GM12878 (cell line): ENCODE results near the gene HLA-DRA. TPM values are rescaled to one million over a fixed set of nuclear protein-coding genes. Genes with fewer than 3 reads are reported as not detected.
A peak's percentile ranks its signal among the peaks of the same experiment; 100 is the strongest.

Source experiments
- BCL11A ChIP-seq: IDR thresholded peaks from 2 replicates; pipeline ENCODE4 v1.6.1; 2011; ENCODE audit warnings: low read depth, low read length
- CHD4 ChIP-seq: fragments of 200-600 bp; sonication (generic); IDR thresholded peaks from 2 replicates; pipeline ENCODE4 v1.6.1; 2016; ENCODE audit warnings: mild to moderate bottlenecking
- CREB1 ChIP-seq: IDR thresholded peaks from 2 replicates; pipeline ENCODE4 v1.6.1; 2012; ENCODE audit warnings: low read depth, mild to moderate bottlenecking, inconsistent platforms
- DPF2 ChIP-seq: fragments of 450-650 bp; IDR thresholded peaks from 2 replicates; pipeline ENCODE4 v1.6.1; 2017; ENCODE audit warnings: mild to moderate bottlenecking
- FOS ChIP-seq: IDR thresholded peaks from 3 replicates; pipeline ENCODE4 v1.6.1; 2011; ENCODE audit warnings: borderline replicate concordance; ENCODE audit not compliant: insufficient read length; ENCODE audit errors: extremely low read depth
- FOXK2 ChIP-seq: fragments of 450-650 bp; IDR thresholded peaks from 2 replicates; pipeline ENCODE4 v1.6.1; 2017; ENCODE audit warnings: mild to moderate bottlenecking, moderate library complexity
- HCFC1 ChIP-seq: fragments of 150-350 bp; IDR thresholded peaks from 2 replicates; pipeline ENCODE4 v1.6.1; 2014; ENCODE audit warnings: low read length
- IKZF1 ChIP-seq: fragments of 450-650 bp; conservative IDR thresholded peaks from 2 replicates; pipeline ENCODE4 v1.6.1; 2017; ENCODE audit warnings: antibody characterized with exemption, mild to moderate bottlenecking
- MEF2A ChIP-seq: IDR thresholded peaks from 2 replicates; pipeline ENCODE4 v1.6.1; 2011; ENCODE audit warnings: low read depth, mild to moderate bottlenecking, low read length, moderate library complexity; ENCODE audit not compliant: insufficient read depth
- MTA3 ChIP-seq: IDR thresholded peaks from 2 replicates; pipeline ENCODE4 v1.6.1; 2012; ENCODE audit warnings: low read length, inconsistent platforms, borderline replicate concordance
- NFYB ChIP-seq: IDR thresholded peaks from 2 replicates; pipeline ENCODE4 v1.6.1; 2011; ENCODE audit warnings: low read depth, mild to moderate bottlenecking, low read length, improper control_type of control experiment, moderate library complexity; ENCODE audit not compliant: insufficient read depth
- NKRF ChIP-seq: fragments of 450-650 bp; conservative IDR thresholded peaks from 2 replicates; pipeline ENCODE4 v1.6.1; 2017; ENCODE audit warnings: mild to moderate bottlenecking, moderate library complexity
- NR2F1 ChIP-seq: fragments of 450-650 bp; conservative IDR thresholded peaks from 2 replicates; pipeline ENCODE4 v1.6.1; 2017; ENCODE audit warnings: mild to moderate bottlenecking
- NRF1 ChIP-seq: conservative IDR thresholded peaks from 2 replicates; pipeline ENCODE4 v1.6.1; 2011; ENCODE audit warnings: mild to moderate bottlenecking, low read depth, low read length, improper control_type of control experiment
- POLR2AphosphoS5 ChIP-seq: IDR thresholded peaks from 2 replicates; pipeline ENCODE4 v1.6.1; 2011; ENCODE audit warnings: mild to moderate bottlenecking, low read length, inconsistent platforms
- REST ChIP-seq: IDR thresholded peaks from 2 replicates; pipeline ENCODE4 v1.6.1; 2012; ENCODE audit warnings: mild to moderate bottlenecking, low read depth, low read length
- SIN3A ChIP-seq: IDR thresholded peaks from 2 replicates; pipeline ENCODE4 v1.6.1; 2012; ENCODE audit warnings: low read depth, low read length, improper control_type of control experiment
- SIX5 ChIP-seq: IDR thresholded peaks from 2 replicates; pipeline ENCODE4 v1.6.1; 2011; ENCODE audit warnings: mild to moderate bottlenecking, low read depth, low read length, moderate library complexity; ENCODE audit not compliant: severe bottlenecking
- SMAD1 ChIP-seq: fragments of 450-650 bp; IDR thresholded peaks from 2 replicates; pipeline ENCODE4 v1.6.1; 2018; ENCODE audit warnings: mild to moderate bottlenecking, low read depth; ENCODE audit not compliant: partially characterized antibody
- SMARCA5 ChIP-seq: fragments of 450-650 bp; IDR thresholded peaks from 2 replicates; pipeline ENCODE4 v1.6.1; 2017; ENCODE audit warnings: mild to moderate bottlenecking
- SP1 ChIP-seq: IDR thresholded peaks from one replicate; pipeline ENCODE4 v1.6.1; 2011; ENCODE audit warnings: low read depth, low read length
- ZZZ3 ChIP-seq: IDR thresholded peaks from 2 replicates; pipeline ENCODE4 v1.6.1; 2011; ENCODE audit warnings: low read depth; ENCODE audit not compliant: control insufficient read depth, insufficient read length
- polyA plus RNA-seq, 11 experiments: library from polyadenylated mRNA; depleted of rRNA in 4 of 11; unstranded in 6 of 11; stranded (reverse) in 5 of 11; fragments of >200 nt; fragmentation: Nextera tagmentation in 4 of 11; fragmentation: Illumina TruSeq in 1 of 11; extraction: Ambion mirVana in 4 of 11; extraction: Trizol in 1 of 11; gene quantifications; 1 replicate in 1 of 11; 2 replicates in 10 of 11; pipeline versions ENCODE4 v1.2.1 to v1.2.3, GENCODE V29; 2011 to 2016; ENCODE audit warnings: inconsistent platforms in 2 of 11, missing spikeins in 2 of 11, low read depth in 1 of 11
- total RNA-seq, 4 experiments: library from RNA; depleted of rRNA in 3 of 4; stranded (reverse); fragments of >200 nt in 3 of 4; fragmentation: Illumina TruSeq in 1 of 4; extraction: Trizol in 1 of 4; gene quantifications; 2 replicates each; pipeline versions ENCODE4 v1.2.1 to v1.2.3, GENCODE V29; 2013 to 2021
- TF ChIP-seq, protein P1 (sequence below): fragments of 150-350 bp; IDR thresholded peaks from 2 replicates; pipeline ENCODE4 v1.6.1; 2014; ENCODE audit warnings: mild to moderate bottlenecking, low read depth, low read length
- TF ChIP-seq, protein P2 (sequence below): IDR thresholded peaks from 2 replicates; pipeline ENCODE4 v1.6.1; 2012; ENCODE audit warnings: low read depth, low read length, improper control_type of control experiment

Gene HLA-DRA
- total and polyA plus RNA-seq, 10 of the 15 experiments (the other 5 are each of a cell fraction or from before 2014, with no cell fraction given) = 2,040 to 7,093 (median 2,859) TPM

- no peak; the same call in 1 of the 2 replicates for TF ChIP-seq NKRF
- 0 out of 2 replicates have a peak, but pooled peaks have one; percentile 35 for TF ChIP-seq IKZF1
- TF ChIP-seq NFYB = peak; percentile 72
- no peak for TF ChIP-seq NRF1
- no peak for TF ChIP-seq FOXK2
- TF ChIP-seq SIX5 = no peak
- TF ChIP-seq MTA3 = peak; percentile 87
- no peak for TF ChIP-seq SMARCA5
- peak; percentile 29 for TF ChIP-seq FOS
- TF ChIP-seq, protein P1, sequence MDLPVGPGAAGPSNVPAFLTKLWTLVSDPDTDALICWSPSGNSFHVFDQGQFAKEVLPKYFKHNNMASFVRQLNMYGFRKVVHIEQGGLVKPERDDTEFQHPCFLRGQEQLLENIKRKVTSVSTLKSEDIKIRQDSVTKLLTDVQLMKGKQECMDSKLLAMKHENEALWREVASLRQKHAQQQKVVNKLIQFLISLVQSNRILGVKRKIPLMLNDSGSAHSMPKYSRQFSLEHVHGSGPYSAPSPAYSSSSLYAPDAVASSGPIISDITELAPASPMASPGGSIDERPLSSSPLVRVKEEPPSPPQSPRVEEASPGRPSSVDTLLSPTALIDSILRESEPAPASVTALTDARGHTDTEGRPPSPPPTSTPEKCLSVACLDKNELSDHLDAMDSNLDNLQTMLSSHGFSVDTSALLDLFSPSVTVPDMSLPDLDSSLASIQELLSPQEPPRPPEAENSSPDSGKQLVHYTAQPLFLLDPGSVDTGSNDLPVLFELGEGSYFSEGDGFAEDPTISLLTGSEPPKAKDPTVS = no peak
- 0 out of 2 replicates have a peak, but pooled peaks have one; percentile 28 for TF ChIP-seq DPF2
- TF ChIP-seq MEF2A = no peak
- TF ChIP-seq REST = peak; percentile 60; the same call in 1 of the 2 replicates
- TF ChIP-seq, protein P2, sequence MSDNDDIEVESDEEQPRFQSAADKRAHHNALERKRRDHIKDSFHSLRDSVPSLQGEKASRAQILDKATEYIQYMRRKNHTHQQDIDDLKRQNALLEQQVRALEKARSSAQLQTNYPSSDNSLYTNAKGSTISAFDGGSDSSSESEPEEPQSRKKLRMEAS = no peak
- TF ChIP-seq CREB1 = peak; percentile 99
- 0 out of 2 replicates have a peak, but pooled peaks have one; percentile 34 for TF ChIP-seq BCL11A
- no peak for TF ChIP-seq ZZZ3
- TF ChIP-seq NR2F1 = no peak
- no peak for TF ChIP-seq CHD4
- peak; percentile 22; the same call in 1 of the 2 replicates for TF ChIP-seq SIN3A
- peak; percentile 99 for TF ChIP-seq POLR2AphosphoS5
- TF ChIP-seq SMAD1 = peak; percentile 100
- TF ChIP-seq SP1 = peak; percentile 74
- TF ChIP-seq HCFC1 = no peak
Measured at GRCh38 chr6:32439602-32440214, at the start of gene HLA-DRA (continued).
